ENCODE data around the gene ZNF385D. TPM values are rescaled to one million over a fixed set of nuclear protein-coding genes. Genes with fewer than 3 reads are reported as not detected.

Gene ZNF385D
- total RNA-seq, 1 donor from 2014 or later, result 0.10 TPM

DNA sequence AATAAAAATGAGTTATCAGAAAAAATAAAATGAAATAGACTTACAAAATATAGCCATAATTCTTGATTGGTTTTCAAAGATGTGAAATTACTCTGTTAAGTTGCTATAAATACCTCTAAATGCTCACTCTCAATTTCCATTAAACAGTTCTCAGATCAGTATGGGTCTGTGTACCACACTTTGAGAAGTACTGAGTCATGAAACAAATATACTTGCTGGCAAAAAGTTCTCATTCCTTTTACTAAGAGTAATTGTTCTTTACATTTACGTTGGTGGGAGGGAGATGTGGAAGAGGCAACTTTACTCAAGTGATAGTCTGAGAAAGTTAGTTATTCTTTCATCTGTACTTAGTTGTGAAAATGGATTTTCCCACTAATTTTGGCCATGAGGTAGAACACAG lies 96.3 kb downstream of the ZNF385D start:
- H3K9me3 Mint-ChIP-seq (ENCODE audit: low read depth), result no peaks in the 10 kb centered on the region
- H3K27ac Mint-ChIP-seq, result no peak overlapping the region

GRCh38 chr3:21654241-21654640 lies 96.8 kb downstream of the ZNF385D start:
- Mint-ChIP-seq H3K27me3 (no peaks in the 10 kb centered on the region), H3K27ac (no peak overlapping the region), H3K4me3 (ENCODE audit: low read depth) (no peak overlapping the region), H3K4me1 (ENCODE audit: low read depth) (no peaks in the 10 kb centered on the region), H3K36me3 (ENCODE audit: insufficient read depth) (no peaks in the 10 kb centered on the region), H3K9me3 (ENCODE audit: low read depth) (no peaks in the 10 kb centered on the region)
- no peak for DNase-seq (ENCODE audit: low spot score, unreplicated experiment)
- no peak for TF ChIP-seq CTCF (IDR thresholded peaks at IDR 0.05; ENCODE audit: unreplicated experiment)

More for the DNA sequence above, 96.3 kb downstream of the ZNF385D start:
- TF ChIP-seq CTCF (IDR thresholded peaks at IDR 0.05; ENCODE audit: unreplicated experiment), result no peak
- Mint-ChIP-seq H3K27me3 (no peaks in the 10 kb centered on the region), H3K36me3 (ENCODE audit: insufficient read depth) (no peaks in the 10 kb centered on the region), H3K4me3 (ENCODE audit: low read depth) (no peak overlapping the region), H3K4me1 (ENCODE audit: low read depth) (no peaks in the 10 kb centered on the region)
- DNase-seq (ENCODE audit: low spot score, unreplicated experiment), result no peak

DNA sequence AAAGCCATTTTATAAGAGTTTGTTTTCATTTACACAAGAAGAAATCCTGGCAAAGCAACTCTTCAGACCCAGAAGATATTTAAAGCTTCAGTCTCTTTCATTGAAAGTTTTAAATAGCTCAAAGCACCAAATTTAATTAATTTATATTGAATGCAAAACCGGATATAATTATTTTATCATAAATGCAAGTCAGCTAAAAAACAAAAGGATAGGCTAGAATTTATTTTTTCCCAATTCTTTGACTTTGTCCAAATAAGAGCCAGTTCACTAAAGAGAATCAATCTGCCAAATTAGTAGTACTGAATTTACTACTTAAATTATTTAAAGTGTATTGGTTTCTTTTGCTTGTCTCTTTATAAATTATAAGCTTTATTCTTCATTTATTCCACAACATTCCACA lies 101.5 kb downstream of the ZNF385D start:
- Mint-ChIP-seq H3K36me3 (ENCODE audit: insufficient read depth) (no peaks in the 10 kb centered on the region), H3K4me3 (ENCODE audit: low read depth) (no peak overlapping the region), H3K4me1 (ENCODE audit: low read depth) (no peaks in the 10 kb centered on the region), H3K27me3 (no peaks in the 10 kb centered on the region), H3K9me3 (ENCODE audit: low read depth) (no peaks in the 10 kb centered on the region), H3K27ac (no peak overlapping the region)
- TF ChIP-seq CTCF (IDR thresholded peaks at IDR 0.05; ENCODE audit: unreplicated experiment), result no peak
- DNase-seq (ENCODE audit: low spot score, unreplicated experiment), result no peak

GRCh38 chr3:21647961-21648360 lies 103.0 kb downstream of the ZNF385D start:
- H3K9me3 Mint-ChIP-seq (ENCODE audit: low read depth), result no peaks in the 10 kb centered on the region
- H3K4me1 Mint-ChIP-seq (ENCODE audit: low read depth), result no peaks in the 10 kb centered on the region
- H3K4me3 Mint-ChIP-seq (ENCODE audit: low read depth), result no peak overlapping the region
- TF ChIP-seq CTCF (IDR thresholded peaks at IDR 0.05; ENCODE audit: unreplicated experiment), result no peak
- H3K27me3 Mint-ChIP-seq, result no peaks in the 10 kb centered on the region
- H3K27ac Mint-ChIP-seq, result no peak overlapping the region
- no peaks in the 10 kb centered on the region for H3K36me3 Mint-ChIP-seq (ENCODE audit: insufficient read depth)
- no peak for DNase-seq (ENCODE audit: low spot score, unreplicated experiment)

- no peaks in the 10 kb centered on the region for H3K27me3 Mint-ChIP-seq
- no peak overlapping the region for H3K27ac Mint-ChIP-seq
- H3K9me3 Mint-ChIP-seq (ENCODE audit: low read depth), result no peaks in the 10 kb centered on the region
- no peak for DNase-seq (ENCODE audit: low spot score, unreplicated experiment)
- no peaks in the 10 kb centered on the region for H3K4me1 Mint-ChIP-seq (ENCODE audit: low read depth)
- TF ChIP-seq CTCF (IDR thresholded peaks at IDR 0.05; ENCODE audit: unreplicated experiment), result no peak
- no peak overlapping the region for H3K4me3 Mint-ChIP-seq (ENCODE audit: low read depth)
- no peaks in the 10 kb centered on the region for H3K36me3 Mint-ChIP-seq (ENCODE audit: insufficient read depth)
Observed at GRCh38 chr3:21645121-21645897, 105.7 kb downstream of the ZNF385D start.

Measured in progenitor cell of endocrine pancreas (in vitro differentiated cells).